Cardiac fibroblast (primary cell): ENCODE data around the gene HGFAC.

ENCODE experiments used
- DNase-seq, 2 donors: peaks; one replicate each; pipeline versions ENCODE4 v3.0.0 to v3.0.0-alpha.2; 2010; ENCODE audit warnings: low read depth in 2 of 2
- H3K4me3 ChIP-seq, 2 donors: replicated peaks in 1 of 2; 1 replicate in 1 of 2; 2 replicates in 1 of 2; pipeline ENCODE4 v1.5.1; 2011; ENCODE audit warnings: low read depth in 2 of 2, low read length in 2 of 2, mild to moderate bottlenecking in 2 of 2, moderate library complexity in 1 of 2
- CTCF ChIP-seq: IDR thresholded peaks from one replicate; pipeline ENCODE4 v1.5.1; 2011; ENCODE audit warnings: low read depth, mild to moderate bottlenecking, low read length, inconsistent platforms

Gene HGFAC

DNA sequence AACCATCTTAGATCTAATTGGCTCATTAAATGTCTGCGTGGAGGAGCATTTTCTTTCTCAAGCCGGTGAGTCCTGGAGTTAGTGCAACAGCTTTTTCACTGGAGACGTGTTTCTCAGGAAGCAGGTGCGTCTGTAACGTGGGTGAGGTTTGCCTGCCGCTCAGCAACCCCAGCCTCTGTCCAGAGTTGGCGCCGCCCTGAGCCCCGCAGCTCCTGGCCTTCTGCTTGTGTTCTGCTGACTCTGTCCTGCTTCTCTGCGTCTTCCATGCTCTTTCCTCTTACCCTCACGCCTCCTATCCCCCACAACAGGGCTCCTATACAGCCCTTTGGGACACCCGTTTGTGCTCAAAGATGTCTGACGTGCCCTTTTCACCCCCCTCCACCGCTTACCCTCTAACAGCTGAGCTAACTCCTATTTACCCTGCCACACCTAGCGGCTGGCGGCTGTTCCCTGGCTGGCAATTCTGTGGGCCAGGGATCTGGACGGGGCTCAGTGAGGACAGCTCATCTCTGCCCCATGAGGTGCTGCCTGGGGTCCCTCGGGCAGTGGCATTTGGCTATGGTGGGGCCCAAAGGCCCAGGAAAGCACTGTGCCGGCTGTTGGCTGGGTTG lies 40.1 kb downstream of the HGFAC start:
- no peak for TF ChIP-seq CTCF
- no peak for DNase-seq
- H3K4me3 ChIP-seq, result no peak overlapping the region

- H3K4me3 ChIP-seq, result no peak overlapping the region
- DNase-seq, result no peak
- TF ChIP-seq CTCF, result no peak
Observed at GRCh38 chr4:3482707-3483106, 40.9 kb downstream of the HGFAC start.

GRCh38 chr4:3483471-3483921 lies 41.7 kb downstream of the HGFAC start:
- no peak overlapping the region for H3K4me3 ChIP-seq
- no peak for TF ChIP-seq CTCF
- DNase-seq, result peak; percentile 3 to 6

- no peak overlapping the region for H3K4me3 ChIP-seq
- DNase-seq, result no peak
- no peak for TF ChIP-seq CTCF
Observed at GRCh38 chr4:3484057-3484973, 42.5 kb downstream of the HGFAC start.

DNA sequence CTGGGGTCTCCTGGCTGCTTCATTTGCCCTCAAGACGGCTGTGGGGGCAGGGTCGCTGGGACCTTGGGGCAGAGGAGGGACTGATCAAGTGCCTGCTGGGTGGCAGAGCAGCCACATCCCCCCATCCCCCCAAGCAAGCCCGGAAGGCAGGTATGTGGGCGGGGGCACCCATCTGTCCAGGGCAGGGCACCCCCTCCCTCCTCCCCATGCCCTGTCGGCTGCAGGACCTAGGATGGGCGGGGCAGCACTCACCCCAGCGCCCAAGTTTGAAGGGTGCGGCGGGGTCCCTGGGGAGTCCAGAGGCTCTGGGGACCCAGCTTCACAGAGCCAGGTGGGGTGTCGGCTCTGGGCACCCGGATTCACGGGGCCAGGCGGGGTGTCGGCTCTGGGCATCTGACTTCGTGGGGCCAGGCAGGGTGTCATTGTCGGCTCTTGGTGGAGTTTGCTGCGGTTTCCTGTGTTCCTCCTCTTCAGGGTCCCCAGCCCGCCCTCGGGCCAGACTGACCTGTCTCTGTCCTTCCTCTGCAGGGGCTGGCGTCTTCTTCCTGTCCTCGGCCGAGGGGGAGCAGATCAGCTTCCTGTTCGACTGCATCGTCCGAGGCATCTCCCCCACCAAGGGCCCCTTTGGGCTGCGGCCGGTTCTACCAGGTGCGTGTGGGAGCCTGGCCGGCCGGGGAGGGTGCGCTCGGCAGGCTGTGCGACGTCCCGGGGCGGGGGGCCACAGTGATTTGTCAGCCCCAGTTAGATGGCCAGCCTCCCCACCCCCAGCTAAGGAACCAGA lies 43.4 kb downstream of the HGFAC start:
- no peak for DNase-seq
- no peak for TF ChIP-seq CTCF
- H3K4me3 ChIP-seq, result no peak overlapping the region

DNA sequence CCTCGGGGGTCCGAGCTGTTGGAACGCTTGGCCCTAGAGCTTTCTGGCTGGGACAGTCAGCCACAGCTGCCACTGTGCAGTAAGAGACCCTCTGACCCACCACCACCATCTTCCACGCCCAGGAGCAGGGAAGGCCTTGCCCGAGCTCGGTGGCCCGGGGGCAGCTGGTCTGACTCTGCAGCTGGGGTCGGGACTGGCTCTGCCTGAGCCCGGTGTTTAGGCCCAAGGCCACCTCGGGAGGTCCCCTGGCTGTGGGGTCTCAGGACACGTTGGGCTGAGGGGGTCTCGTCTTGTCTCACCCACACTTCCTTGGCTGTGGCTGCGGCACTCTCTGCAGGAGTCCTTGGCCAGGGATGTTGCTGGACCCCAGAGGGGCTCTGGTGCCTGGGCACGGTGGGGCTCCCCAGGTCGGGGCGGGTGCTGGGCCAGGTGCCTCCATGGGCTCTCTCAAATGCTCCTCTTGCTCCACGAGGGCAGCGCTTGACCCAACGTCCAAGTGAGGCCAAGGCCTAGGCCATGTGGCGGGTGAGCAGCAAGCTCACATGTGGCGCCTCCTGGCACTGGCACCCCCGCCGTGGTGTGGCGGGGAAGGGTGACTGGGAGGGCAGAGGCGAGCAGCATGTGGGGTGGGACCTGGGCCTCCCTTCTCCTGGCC lies 44.2 kb downstream of the HGFAC start:
- H3K4me3 ChIP-seq, result no peak overlapping the region
- no peak for DNase-seq
- no peak for TF ChIP-seq CTCF
